Stimulated activated CD4-positive, alpha-beta T cell treated with anti-CD3 and anti-CD28 coated beads, Interleukin-1b, Interleukin-23, amount 100 ng/mL, for 24 hours (primary cell): ENCODE results near the gene KIRREL3.

Experiments used
- DNase-seq, 4 experiments: peaks; one replicate each; pipeline ENCODE4 v3.0.0-alpha.2; 2020; ENCODE audit warnings: low read depth in 4 of 4, low spot score in 1 of 4

KIRREL3 gene

DNA sequence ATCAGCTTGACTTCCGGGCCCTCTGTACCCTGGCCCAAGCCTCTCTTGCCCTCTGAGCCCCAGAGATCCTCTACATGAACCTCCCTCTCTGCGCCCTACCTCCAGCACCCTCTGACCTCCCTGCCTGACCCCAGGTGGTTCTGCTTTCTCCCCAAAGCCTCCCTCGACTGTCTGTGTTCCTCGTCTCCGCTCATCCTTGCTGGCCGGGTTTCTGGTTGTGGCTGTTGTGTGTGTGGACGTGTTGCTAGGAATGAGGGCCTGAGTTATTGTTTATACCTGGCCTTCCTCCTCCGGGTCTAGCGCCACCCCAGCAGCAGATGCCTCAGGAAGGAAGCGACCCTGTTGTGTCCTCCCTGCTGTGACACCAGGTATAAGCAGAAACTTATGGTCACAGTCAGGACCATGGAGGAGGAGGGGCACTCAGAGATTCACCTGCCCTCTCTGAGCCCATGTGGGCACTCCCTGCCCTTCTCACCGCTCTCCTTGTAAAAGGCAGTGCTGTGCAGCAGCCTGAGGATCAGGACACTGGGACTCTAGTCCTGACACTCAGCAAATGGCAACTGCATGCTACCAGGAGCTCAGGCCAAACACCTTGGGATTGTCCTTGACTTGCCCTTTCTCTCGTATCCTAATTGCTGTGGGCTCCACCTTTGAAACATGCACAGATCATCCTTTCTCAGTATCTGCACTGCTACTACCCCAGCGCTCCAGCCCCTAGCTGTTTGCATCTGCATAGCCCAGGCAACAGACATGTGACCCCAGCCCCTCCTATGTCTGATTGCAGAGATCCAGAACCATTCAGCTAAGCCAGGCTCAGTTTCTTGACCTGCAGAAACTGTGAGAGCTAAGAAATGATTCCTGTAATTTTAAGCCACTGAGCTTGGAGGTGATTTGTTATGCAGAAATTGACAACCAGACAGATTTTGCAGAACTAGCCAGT lies 505.0 kb downstream of the KIRREL3 start:
- no peak for DNase-seq

DNA sequence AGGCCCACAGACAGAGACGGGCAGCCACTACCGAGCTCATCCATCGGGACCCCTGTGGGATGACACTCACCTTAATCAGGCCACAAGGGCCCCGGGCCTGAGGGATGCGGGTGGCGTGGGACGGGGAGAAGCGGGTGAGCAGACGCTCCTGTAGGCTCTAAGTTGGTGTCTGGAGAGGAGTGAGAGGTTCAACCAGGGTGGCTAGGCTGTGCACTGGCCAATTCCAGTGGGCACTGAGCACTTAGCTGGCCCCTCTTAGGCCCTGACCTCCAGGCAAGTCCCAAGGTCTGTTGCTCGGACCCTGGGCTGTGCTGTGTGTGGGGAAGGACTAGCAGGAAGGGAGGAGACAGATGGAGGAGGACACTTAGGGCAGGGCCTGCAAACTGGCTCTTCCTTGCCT lies 505.7 kb downstream of the KIRREL3 start:
- no peak for DNase-seq

DNA sequence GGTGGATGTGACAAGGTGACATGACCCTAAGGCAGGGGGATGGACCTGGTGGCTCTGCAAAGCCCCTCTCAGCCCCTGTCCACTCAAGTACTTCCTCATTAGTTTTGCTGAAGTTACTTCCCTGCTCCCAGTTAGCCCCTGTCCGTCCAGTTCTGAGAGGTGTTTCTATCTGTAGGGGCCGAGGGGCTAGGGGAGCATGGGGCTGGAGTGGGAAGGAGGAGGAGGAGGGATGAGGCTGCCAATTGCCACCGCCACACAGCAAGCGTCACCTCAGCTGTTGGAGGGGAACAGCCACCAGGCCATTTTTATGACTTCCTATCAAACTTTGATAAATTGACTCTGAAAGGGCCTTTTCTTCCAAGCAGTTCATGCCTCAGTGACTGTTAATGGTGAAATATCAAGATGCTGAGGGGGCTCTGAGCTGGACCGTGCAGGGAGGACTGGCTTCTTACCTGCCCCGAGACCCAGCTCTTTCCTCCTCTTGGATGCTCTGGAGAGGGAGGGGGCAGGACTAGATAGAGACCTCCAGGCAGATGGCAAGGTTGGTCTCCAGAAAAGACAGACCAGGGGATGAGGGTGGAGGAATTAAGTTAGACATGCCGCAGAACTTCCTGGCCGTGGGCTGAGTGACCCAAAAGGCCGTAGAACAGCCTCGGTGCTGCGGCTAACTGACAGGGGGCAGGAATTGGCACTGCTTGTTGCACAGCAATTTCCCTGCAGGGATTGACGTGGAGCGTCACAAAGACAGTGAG lies 508.1 kb downstream of the KIRREL3 start:
- no peak for DNase-seq

DNA sequence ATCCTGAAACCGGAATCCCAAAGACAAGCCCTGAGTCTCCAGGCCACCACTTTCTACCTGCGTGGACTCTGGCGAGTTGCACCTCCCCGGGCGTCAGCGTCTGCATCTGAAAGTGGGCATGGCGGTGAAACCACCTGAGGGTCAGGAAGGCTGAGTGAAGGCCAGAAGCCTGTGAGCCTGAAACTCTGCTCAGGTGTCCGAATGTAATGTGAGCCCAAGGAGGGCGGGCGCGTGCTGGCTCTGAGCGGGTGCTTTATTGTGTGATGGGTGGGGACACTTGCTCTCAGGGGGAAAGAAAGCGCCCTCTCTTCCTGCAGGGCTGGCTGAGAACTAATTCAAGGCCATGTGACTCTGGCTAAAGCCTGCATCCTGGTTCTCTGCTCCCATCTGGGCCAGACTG lies 509.5 kb downstream of the KIRREL3 start:
- no peak for DNase-seq

DNA sequence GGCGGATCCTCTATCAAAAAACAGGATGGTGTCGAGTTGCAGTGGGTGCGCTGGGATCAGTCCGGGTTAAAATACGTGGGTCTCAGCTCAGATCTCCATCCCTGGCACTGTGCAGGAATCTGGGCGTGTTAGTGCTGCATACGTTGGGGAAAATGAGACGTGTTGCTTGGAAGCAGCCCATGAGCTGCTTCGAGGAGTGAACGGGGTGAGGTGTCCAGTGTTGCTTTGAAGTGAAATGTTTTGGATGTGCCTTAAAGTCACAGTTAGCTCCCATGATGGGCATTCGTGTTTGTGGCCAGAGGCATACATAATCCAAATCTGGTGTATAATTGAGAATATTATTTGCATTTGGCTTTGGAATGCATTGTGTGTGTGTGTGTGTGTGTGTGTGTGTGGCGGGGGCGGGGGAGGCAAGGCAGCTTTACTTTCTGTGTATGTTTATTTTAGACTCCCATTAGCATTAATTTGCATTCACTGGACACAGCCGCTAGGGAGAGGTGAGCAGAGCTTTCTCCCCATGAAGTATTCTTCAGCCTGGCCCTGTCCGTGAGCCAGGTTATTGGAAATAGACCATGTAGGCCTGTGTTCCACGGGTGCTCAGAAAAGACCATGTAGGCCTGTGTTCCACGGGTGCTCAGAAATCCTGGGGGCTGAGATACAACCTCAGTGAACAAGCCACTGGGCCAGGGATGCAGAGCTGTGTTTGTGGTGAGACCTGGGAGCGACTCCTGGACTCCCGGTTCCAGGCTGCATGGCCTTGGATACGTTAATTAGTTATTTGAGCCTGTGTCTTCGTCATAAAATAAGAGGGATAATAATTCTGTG lies 510.5 kb downstream of the KIRREL3 start:
- DNase-seq: no peak

DNA sequence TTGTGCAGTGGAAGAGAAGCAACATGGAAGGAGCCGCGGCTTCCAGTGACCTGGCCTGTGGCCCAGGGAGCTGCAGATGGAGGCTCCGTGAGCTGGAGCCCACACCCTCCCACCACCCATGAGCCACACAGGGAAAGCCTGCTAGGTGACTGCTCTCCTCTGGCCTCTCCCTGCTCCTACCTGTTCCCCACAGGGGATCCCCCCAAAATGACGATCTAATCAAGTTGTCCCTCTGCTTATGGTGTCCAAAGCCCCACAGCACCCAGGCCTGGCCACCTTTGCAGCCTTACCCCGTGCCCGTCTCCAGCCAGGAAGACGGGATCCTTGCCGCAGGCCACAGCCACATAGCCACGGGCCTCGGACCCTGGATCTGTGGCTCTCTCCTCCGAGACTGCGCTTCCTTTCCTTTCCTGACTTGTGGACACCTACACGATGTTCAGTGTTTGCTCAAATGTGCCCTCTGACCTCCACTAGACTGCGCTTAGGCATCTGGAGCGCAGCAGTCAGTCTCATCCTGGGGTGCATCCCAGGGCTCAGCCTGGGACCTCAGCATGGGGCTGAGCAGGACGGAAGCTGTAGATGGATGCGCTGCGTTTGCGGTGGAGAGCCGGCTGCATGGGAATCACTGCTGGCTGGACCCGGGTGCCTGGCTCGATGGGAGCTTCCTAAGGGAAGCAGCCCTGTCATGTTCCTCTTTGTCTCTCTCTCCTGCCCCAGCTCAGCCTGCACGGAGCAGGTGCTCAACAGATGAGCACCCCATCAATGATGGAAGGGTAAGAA lies 511.8 kb downstream of the KIRREL3 start:
- DNase-seq: no peak

DNA sequence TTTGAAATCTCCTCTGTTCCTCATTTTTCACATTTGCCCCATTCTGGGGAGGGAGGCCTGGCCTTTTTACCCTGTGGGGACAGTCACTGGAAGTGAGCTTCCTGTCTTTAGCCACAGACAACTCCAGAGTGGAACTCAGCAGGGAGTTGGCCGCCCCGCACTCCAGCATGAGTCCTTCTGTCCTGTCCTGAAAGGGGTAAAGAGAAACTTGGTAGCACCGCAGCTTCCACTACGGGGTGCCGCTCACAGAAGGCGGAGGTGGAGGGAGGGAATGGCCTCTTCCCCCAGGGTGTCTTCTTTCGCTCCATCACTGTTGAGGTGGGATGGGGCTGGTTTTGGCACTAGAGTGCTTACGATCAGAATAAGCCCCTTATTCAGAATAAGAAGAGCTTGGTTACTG lies 512.9 kb downstream of the KIRREL3 start:
- no peak for DNase-seq

DNA sequence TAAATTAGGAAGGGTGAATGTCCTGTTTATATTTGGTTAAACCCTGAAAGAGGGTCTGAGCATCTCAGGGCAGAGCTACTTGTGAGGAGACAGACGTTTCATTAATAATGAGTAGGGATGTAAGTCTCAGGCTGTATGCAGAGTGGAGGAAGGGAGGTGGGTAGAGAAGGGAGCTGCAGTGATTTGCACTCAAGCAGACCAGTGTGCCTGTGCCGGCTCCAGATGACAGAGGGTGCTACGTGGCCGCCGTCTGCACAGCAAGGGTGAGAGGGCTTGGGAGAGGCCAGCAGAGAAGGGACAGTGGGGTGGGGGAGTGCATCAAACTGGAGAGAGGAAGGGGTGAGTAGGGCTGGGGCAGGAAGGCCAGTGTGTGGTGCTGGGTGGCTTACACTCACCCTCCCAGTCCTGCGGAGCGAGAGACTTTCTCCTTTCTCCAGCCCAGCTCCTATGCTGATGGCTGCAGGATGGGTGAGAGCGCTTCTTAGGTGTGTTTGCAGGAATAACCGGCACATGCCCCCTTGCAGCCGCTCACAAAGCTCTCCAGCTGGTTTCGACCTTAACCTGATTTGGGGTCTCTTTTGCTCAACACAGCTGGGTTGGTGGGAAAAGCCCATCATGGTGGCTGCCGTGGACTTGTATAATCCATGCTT lies 514.5 kb downstream of the KIRREL3 start:
- DNase-seq: no peak

DNA sequence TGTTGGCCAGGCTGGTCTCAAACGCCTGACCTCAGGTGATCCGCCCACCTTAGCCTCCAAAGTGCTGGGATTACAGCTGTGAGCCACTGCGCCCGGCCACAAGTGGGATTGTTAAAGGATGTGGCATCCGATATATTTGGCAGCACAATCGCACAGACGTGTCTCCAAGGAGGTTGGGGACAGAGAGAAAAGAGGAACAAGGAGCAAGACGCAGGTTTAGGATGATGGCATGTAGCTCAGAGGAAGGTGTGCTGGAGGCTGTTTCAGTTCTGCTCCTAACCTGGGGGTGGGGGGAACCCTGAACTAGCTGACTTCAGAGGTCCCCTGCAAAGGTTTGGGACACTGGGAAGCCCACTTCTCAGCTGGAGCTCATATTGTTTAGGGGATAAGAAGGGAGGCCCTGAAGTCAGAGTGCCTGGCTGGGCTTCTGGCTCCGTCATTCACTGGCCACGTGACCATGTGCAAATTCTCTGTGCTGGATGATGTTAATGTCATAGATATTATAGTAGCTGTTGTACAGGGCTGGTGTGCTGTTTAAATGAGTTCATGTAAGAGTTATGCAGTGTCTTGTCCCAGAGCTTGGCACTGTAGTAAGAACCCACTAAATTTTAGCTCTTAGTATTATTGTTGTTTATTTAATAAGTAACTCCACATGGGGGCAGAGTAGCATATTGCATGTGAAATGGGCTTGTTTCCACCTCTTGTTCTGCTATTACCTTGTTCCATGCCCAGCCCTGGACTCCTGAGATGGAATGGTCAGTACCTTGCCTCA lies 515.4 kb downstream of the KIRREL3 start:
- DNase-seq: no peak

DNA sequence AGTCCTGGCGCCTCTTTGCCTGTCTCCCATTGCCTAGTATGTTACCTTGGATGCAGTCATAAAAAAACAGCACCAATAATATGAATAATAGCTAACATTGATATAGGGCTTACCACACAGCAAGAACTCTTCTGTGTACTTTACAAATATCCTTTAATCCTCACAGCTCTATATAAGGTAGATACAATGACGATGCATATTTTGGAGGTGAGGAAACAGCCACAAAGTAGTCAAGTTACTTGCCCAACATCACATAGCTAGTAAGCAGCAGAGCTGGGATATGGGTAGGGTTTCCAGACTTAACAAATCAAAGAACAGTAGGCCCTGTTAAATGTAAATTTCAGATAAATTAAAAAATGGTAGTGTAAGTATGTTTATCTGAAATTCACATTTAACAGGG lies 516.3 kb downstream of the KIRREL3 start:
- no peak for DNase-seq

DNA sequence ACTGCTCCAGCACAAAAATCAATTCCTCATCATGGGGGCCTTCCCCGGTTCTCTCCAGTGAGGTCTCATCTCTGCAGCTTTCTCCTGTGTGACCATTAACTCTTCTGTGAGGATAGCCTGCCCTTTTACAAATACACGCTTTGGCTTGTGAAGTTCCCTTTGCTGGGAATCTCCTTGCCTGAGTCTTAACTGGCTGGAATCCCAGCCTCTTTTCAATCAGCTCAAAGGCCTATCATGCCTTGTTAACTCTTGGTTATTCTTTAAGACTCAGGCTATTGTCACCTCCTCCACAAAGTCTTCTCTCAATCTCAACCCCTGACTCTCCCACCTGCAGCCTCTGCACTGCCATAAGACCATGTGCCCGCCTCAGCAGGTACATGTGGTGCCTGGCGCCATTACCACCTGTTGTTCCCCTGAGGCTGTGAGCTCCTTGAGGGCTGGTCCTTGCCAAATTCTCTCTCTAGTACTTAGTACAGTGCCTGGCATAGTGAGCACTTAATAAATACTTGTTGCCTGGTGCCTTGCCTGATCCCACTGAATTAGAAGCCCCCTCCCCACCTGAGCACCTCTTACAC lies 516.9 kb downstream of the KIRREL3 start:
- no peak for DNase-seq

DNA sequence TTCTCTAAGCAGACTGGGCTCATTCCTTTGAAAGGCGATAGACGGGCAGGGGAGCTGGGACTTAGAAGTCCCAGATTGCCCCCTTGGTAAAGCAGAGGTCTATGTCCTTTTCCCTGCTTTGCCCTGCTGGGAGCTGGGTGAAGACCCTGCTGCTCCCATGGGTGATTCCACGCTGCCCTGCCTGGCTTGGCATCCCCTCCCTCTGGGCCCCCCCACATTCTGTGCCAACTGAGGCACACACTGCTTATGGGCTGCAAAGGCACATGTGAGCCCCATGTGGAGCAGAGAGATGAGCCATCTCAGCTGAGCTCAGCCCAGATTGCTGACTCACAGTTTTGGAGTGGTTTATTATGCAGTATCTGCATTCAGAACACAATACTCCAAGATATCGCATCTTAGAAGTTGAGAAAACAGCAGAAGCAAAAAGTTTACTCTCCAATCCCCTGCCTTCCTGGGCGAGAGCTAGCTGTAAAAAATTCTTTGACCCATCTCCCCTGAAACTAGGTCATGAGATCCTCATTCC lies 517.9 kb downstream of the KIRREL3 start:
- DNase-seq: no peak

DNA sequence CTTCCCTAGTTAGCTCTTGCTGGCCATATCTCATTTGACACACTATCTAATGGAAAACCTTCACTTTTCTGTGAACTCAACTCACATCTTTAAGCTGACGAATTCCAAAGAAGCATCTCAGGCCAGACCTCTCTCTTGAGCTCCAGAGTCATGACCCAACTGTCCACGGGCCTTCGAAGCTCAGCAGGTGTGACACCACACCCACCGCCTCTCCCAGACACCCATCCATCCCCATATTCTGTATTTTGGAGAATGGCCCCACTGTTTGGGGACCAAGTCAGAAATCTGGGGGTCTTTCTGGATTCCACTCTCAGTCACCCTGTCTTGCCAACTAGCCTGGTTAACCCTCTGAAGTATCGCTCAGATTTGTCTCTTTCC lies 519.3 kb downstream of the KIRREL3 start:
- DNase-seq: no peak

DNA sequence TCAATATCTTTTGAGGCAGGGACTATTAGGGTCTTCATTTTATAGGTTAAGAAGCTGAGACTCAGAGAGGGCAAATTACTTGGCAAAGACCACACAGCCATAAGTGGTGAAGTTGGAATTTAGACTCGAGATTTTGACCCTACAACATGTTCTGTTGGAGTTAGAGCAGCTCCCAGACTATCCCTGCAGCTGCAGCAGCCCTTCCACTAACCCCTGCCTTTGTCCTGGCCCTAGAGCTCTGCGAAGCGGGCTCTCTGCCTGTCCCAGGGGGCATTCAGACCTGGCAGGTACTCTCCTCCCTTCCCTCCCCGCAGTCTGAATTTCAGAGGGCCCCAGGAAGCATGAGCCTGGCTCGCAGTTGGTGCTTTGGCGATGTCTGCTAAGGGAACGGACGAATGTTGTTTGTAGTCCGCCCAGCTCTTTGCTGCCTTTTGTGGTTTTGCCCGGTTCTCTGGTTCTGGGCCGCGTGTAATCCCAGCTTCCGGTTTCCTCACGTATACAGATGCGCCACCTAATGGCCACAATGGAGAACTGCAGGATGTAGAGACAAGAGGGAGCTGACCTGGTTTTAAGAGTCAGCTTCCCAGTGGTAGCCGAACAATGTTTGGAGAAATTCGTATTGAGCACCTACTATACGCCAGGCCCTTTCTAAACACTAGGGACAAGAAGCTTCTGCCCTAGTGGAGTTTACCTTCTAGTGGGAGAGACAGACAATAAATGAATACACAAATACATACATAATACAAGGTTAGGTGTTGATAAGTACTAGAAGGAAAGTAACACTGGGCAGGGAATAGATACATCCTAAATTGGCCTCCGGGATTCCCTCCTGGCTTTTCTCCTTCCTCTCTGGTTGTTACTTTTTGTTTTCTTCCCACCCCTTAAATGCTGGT lies 519.9 kb downstream of the KIRREL3 start:
- DNase-seq: peak; percentile 25 to 50 (median 44)

DNA sequence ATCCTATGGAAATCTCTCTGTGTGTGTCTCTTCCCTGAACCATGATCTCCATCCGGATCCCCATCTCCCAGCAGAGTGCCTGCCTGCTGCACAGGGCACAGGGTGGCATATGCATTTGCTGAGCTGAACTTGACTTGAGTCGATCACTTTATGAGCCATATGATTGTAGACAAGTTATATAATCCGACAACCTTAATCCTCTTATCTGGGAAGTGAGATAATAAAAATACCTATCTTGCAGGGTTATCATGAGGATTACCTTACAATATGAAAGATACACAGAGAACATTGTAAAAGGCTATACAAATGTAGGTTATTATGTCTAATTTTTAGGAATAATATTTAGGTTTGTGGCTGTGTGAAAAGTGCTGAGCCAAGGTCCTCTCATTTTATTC lies 520.6 kb downstream of the KIRREL3 start:
- no peak for DNase-seq

DNA sequence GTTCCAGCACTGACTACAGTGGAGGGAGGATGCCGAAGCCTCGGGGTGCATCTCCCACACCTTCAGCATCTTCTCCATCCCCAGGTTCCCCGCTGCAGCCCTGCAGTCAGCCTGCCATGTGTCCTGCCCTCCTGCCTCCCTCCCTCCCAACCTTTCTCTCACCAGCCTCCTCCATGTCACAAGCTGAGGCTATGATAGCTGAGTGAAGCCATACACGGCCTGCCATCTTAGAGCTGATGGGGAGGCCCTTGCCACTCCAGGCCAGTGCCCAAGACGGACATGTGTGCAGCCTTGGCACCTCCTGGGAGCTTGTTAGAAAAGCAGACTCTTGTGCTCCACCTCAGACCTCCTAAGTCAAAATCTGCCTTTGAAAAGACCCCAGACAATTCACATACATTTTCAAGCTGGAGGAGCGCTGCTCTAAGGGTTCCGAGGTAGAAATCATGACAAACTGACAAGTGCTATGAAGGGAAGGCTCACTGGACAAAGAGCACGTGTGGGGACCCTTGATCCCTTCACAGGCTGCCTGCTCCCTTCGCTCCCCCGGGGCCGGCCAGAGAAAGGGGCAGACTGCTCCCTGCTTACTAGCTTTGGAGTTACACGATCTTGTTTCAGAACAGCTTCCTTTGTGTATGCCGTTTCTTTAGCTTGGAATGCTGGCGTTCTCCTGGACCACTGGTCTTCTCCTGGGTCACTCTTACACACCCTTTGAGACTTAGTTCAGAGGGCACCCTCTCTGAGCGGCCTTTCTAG lies 521.2 kb downstream of the KIRREL3 start:
- DNase-seq: no peak

DNA sequence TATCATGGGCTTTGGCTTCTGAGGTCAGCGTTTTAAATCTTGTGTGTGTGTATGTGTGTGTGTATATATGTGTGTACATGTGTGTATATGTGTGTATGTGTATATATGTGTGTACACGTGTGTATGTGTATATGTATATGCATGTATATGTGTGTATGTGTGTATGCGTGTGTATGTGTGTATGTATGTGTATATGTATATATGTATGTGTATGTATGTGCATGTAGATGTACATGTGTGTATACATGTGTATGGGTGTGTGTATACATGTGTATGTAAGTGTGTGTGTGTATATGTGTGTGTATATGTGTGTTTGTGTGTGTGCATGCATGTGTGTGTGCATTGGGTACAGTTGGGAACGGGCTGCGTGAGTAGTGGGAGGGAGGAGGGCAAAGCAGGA lies 522.1 kb downstream of the KIRREL3 start:
- DNase-seq: no peak
